Measurements from ENCODE around the gene EREG. TPM values are rescaled to one million over a fixed set of nuclear protein-coding genes. Genes with fewer than 3 reads are reported as not detected.

EREG gene
- total RNA-seq, 1 experiment from 2014 or later = not detected

DNA sequence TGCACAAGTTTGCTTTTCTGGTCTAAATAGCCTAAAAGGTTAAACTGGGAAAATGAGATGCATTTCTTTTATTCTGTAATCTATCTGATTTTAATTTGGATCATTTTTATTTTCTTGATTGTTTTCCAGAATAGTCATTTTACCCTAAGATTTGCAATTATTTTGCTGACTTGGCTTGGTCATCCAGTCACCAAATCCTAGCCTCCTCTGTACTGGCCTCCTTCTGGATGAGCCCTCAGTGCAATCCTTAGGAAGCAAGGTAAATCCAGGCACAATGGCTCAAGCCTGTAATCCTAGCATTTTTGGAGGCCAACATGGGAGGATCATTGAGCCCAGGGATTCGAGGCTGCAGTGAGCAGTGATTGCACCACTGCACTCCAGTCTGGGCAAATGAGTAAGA is 9.2 kb downstream of the EREG start:
- Histone ChIP-seq H4K5ac (ENCODE audit: insufficient read length, low read depth, low read length) (no peak overlapping the region), H3K79me1 (ENCODE audit: insufficient read depth, low read depth, low read length, poor library complexity, severe bottlenecking) (no peaks in the 10 kb centered on the region), H2BK120ac (ENCODE audit: low read depth, low read length, poor library complexity, severe bottlenecking) (no peak overlapping the region), H4K8ac (replicated peaks; ENCODE audit: insufficient read length, low read depth, low read length) (no peak overlapping the region), H3K9ac (ENCODE audit: extremely low read depth, insufficient read length, low read length) (no peak overlapping the region), H3K23me2 (ENCODE audit: insufficient read length, low read depth, low read length, poor library complexity, severe bottlenecking) (no peaks in the 10 kb centered on the region), H3K4me1 (ENCODE audit: insufficient read depth, low read length) (no peaks in the 10 kb centered on the region), H3K27me3 (ENCODE audit: insufficient read depth, low read length) (no peaks in the 10 kb centered on the region), H3K14ac (ENCODE audit: insufficient read depth, low read length) (no peak overlapping the region), H3K23ac (ENCODE audit: insufficient read length, low read depth, low read length) (no peak overlapping the region), H3K4me2 (ENCODE audit: insufficient read depth, insufficient read length, low read length) (no peak overlapping the region), H4K20me1 (ENCODE audit: control insufficient read depth, insufficient read depth, insufficient read length) (no peaks in the 10 kb centered on the region), H2BK20ac (ENCODE audit: low read depth, low read length, poor library complexity, severe bottlenecking) (no peak overlapping the region), H2BK12ac (ENCODE audit: insufficient read length, low read depth, low read length) (no peak overlapping the region), H2AFZ (ENCODE audit: low read length) (no peak overlapping the region), H2BK5ac (ENCODE audit: insufficient read length, low read length) (no peak overlapping the region), H3K9me3 (ENCODE audit: control insufficient read depth, low read depth, low read length) (no peaks in the 10 kb centered on the region), H3T11ph (ENCODE audit: low read length) (no peak overlapping the region), H2BK15ac (ENCODE audit: low read depth, low read length) (no peak overlapping the region), H3K79me2 (ENCODE audit: insufficient read depth, low read length) (no peaks in the 10 kb centered on the region), H3K18ac (ENCODE audit: insufficient read length, low read depth, low read length) (no peak overlapping the region), H3K27ac (ENCODE audit: insufficient read length, low read depth, low read length) (no peak overlapping the region), H3K56ac (ENCODE audit: insufficient read length, low read depth, low read length) (no peak overlapping the region), H4K91ac (ENCODE audit: insufficient read length, low read depth, low read length) (no peak overlapping the region), H2AK5ac (ENCODE audit: insufficient read length, low read length) (no peak overlapping the region), H3K4ac (ENCODE audit: low read depth, low read length) (no peak overlapping the region)
- DNase-seq = no peak
- TF ChIP-seq, protein P1, sequence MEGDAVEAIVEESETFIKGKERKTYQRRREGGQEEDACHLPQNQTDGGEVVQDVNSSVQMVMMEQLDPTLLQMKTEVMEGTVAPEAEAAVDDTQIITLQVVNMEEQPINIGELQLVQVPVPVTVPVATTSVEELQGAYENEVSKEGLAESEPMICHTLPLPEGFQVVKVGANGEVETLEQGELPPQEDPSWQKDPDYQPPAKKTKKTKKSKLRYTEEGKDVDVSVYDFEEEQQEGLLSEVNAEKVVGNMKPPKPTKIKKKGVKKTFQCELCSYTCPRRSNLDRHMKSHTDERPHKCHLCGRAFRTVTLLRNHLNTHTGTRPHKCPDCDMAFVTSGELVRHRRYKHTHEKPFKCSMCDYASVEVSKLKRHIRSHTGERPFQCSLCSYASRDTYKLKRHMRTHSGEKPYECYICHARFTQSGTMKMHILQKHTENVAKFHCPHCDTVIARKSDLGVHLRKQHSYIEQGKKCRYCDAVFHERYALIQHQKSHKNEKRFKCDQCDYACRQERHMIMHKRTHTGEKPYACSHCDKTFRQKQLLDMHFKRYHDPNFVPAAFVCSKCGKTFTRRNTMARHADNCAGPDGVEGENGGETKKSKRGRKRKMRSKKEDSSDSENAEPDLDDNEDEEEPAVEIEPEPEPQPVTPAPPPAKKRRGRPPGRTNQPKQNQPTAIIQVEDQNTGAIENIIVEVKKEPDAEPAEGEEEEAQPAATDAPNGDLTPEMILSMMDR (conservative IDR thresholded peaks at IDR 0.05) = no peak
- Mint-ChIP-seq H3K4me1 (no peaks in the 10 kb centered on the region; a peak in 1 of 4 replicates), H3K27ac (no peak overlapping the region), H3K27me3 (ENCODE audit: low read depth) (no peaks in the 10 kb centered on the region), H3K36me3 (ENCODE audit: insufficient read depth in 1 of 3, low read depth in 3 of 3) (no peaks in the 10 kb centered on the region), H3K4me3 (no peak overlapping the region), H3K9me3 (no peaks in the 10 kb centered on the region; a peak in 1 of 5 replicates)
- WGBS (ENCODE audit: extremely low coverage, insufficient read length, low lambda C conversion rate) = no CpG with 5 or more reads among the region's 1 CpG
